Diencephalon (tissue), 1 donor: ENCODE measurements around the gene DEPDC7. TPM values are rescaled to one million over a fixed set of nuclear protein-coding genes. Genes with fewer than 3 reads are reported as not detected.

Source experiments
- small RNA-seq: library from RNA; depleted of rRNA; stranded (forward); fragments of <200 nt; gene quantifications from one replicate; pipeline ENCODE3, GENCODE V24; 2014
- total RNA-seq: library from RNA; depleted of rRNA; stranded (reverse); fragments of >200 nt; gene quantifications from one replicate; pipeline ENCODE4 v1.2.3, GENCODE V29; 2014

The DEPDC7 gene
- 3.0 TPM for total RNA-seq

DNA sequence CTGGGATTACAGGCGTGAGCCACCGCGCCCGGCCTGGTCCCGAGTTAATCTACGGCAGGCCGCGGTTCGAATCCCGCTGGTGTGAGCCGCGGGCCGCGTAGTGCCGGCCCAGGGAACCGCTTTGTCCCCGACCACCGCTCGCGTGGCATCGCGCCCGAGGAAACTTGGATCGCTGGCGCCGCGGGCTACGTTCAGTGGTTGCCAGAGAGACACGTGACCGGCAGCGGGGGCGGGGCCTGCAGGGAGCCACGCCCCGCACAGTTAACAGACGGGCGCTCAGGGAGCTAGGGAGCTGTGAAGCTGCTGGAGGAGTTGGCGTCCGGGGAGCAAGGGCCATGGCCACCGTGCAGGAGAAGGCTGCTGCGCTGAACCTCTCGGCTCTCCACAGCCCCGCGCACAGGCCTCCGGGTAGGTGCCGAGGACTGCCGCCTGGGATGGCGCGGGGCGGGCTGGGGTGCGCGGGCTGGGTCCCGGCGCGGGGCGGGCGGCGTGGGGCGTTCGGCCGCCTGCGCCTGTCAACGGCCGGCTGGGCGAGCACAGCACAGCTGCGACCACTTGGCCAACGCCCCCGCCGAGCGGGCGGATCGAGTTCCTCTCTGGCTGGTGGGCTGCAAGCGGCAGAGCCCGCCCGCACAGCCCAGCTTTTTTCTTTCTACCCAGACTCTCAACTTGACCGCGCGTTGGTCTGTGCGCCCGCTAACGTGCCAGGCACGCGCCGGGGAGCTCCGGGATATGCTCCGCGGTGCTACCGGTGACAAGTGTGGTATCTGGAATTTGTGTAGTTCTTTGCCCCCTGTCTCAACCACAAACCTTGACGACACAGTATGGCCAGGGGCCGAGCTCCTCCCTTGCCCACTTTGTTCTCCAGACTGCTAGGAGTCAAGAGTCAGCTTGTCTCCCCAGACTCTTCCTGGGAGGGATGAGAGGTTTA lies at the start of gene DEPDC7:
Gene DEPDC7 (plus strand): TSS at position 258 of the 931 bp plus-strand sequence. CDS start 78 bp downstream, at position 336.

DNA sequence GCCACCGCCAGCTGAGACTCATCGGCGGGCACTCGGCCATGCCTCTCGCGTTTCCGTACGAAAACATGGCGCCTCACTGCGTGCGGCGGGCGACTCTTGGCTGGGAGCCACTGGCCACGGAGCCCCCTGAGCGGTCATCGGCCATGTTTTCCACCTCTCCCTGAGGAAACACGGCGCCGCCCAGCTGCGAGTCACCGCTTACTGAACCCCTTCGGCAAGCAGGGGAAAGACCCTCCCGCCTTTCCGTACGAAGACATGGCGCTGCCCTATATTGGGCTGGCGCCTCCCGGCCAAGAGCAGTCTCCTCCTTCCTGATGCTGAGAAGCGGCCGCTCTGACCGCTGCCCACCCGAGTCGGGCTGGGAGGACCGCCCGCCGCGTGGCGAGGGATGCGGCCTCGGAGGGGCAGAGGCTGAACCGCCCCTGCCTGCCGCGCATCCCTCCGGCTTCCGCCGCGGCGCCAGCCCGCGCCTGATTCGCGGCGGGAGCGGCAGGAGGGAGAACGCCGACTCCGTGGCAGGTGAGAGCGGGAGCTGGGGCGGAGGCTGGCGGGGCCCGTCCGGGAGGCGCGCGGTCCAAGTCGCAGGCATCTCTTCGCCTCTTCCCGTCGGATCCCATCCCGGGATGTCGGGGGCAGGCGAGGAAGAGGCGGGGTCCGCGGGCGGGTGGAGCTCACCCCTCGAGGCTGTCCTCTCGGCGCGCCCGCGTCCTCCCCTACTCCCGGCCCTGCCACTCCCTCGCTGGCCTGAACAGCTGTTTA lies 23.8 kb downstream of the DEPDC7 start, which contains the start of gene TCP11L1:
Gene TCP11L1 (plus strand): TSS at position 299 of the 759 bp plus-strand sequence. CDS start 4,202 bp downstream, outside the sequence.

Small RNAs within 50 kb of the gene (small RNA-seq; reads per million reads assigned to genes)
- gene RF00019: not detected

Other genes with a start within 250 kb of the DEPDC7 start
- gene CCDC73, start 221.2 kb upstream of the DEPDC7 start, total RNA-seq: not detected
- 0.46 TPM for gene PRRG4, start 186.0 kb upstream of the DEPDC7 start, total RNA-seq
- 57.2 TPM for gene QSER1, start 123.1 kb upstream of the DEPDC7 start, total RNA-seq
- 32.1 TPM for gene TCP11L1, start 23.7 kb downstream of the DEPDC7 start, total RNA-seq
- gene CSTF3, start 145.6 kb downstream of the DEPDC7 start, total RNA-seq: 76.1 TPM
- 228 TPM for gene HIPK3, start 241.5 kb downstream of the DEPDC7 start, total RNA-seq